ENCODE measurements around the gene TMEM87B. TPM values are rescaled to one million over a fixed set of nuclear protein-coding genes. Genes with fewer than 3 reads are reported as not detected.

TMEM87B gene
- total RNA-seq, 1 experiment from 2014 or later, result 10.5 TPM

DNA sequence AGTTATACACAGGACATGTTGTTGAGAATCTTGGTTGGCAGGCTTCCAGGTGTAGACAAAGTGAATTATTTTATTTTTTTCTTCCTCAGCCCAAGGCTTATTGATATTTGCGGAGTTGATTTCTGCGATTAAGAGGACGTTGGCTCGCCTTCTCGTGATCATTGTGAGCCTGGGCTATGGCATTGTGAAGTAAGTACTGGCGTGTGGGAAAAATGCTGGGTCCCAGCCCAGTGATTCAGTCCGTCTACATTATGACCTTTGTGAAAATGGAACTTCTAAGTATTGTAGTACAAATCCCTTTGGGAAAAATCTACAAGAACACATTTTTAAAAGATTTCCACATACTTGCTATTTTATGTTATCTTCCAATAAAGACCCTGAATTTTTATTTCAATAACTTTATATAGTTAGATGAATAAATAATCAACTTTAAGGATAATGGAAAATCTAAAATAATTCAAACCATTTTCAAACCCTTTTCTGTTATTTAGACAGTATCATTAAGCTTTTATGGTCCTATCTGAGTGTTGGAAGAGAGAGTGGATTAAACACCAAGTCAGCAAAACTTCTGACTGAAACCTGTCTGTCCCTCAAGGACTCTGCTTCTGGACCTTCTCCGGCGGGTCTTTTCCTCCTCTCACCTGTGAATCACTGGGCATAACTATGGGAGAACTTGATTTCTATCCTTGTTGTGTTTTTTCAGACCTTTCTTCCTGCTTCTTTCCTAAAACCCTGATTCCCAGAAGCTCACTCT lies 31.0 kb downstream of the TMEM87B start:
- Histone ChIP-seq H3K18ac (ENCODE audit: insufficient read length, low read depth, low read length) (no peak overlapping the region), H2BK120ac (ENCODE audit: low read depth, low read length, poor library complexity, severe bottlenecking) (no peak overlapping the region), H2AFZ (ENCODE audit: low read length) (no peak overlapping the region), H3K27me3 (ENCODE audit: insufficient read depth, low read length) (no peaks in the 10 kb centered on the region), H3K4ac (ENCODE audit: low read depth, low read length) (no peak overlapping the region), H3K9me3 (ENCODE audit: control insufficient read depth, low read depth, low read length) (no peaks in the 10 kb centered on the region), H3K23ac (ENCODE audit: insufficient read length, low read depth, low read length) (no peak overlapping the region), H3K4me1 (ENCODE audit: insufficient read depth, low read length) (no peaks in the 10 kb centered on the region), H2BK12ac (ENCODE audit: insufficient read length, low read depth, low read length) (no peak overlapping the region), H3T11ph (ENCODE audit: low read length) (no peak overlapping the region), H2AK5ac (ENCODE audit: insufficient read length, low read length) (no peak overlapping the region), H4K5ac (ENCODE audit: insufficient read length, low read depth, low read length) (no peak overlapping the region), H4K91ac (ENCODE audit: insufficient read length, low read depth, low read length) (no peak overlapping the region), H3K56ac (ENCODE audit: insufficient read length, low read depth, low read length) (no peak overlapping the region), H3K14ac (ENCODE audit: insufficient read depth, low read length) (no peak overlapping the region), H3K79me2 (ENCODE audit: insufficient read depth, low read length) (no peaks in the 10 kb centered on the region), H3K9ac (ENCODE audit: extremely low read depth, insufficient read length, low read length) (no peak overlapping the region), H3K23me2 (ENCODE audit: insufficient read length, low read depth, low read length, poor library complexity, severe bottlenecking) (no peaks in the 10 kb centered on the region), H3K27ac (ENCODE audit: insufficient read length, low read depth, low read length) (no peak overlapping the region), H2BK5ac (ENCODE audit: insufficient read length, low read length) (no peak overlapping the region), H2BK20ac (ENCODE audit: low read depth, low read length, poor library complexity, severe bottlenecking) (no peak overlapping the region), H2BK15ac (ENCODE audit: low read depth, low read length) (no peak overlapping the region), H4K20me1 (ENCODE audit: control insufficient read depth, insufficient read depth, insufficient read length) (no peaks in the 10 kb centered on the region), H3K4me2 (ENCODE audit: insufficient read depth, insufficient read length, low read length) (no peak overlapping the region), H3K79me1 (ENCODE audit: insufficient read depth, low read depth, low read length, poor library complexity, severe bottlenecking) (no peaks in the 10 kb centered on the region), H4K8ac (replicated peaks; ENCODE audit: insufficient read length, low read depth, low read length) (no peak overlapping the region)
- no CpG with 5 or more reads among the region's 9 CpGs for WGBS (ENCODE audit: extremely low coverage, insufficient read length, low lambda C conversion rate)
- DNase-seq, result no peak
- Mint-ChIP-seq H3K36me3 (ENCODE audit: insufficient read depth in 1 of 3, low read depth in 3 of 3) (peaks cover 0 to 39% (median 34%) of the 10 kb centered on the region in 3 experiments; a peak in 6 of 7 replicates), H3K27me3 (ENCODE audit: low read depth) (no peaks in the 10 kb centered on the region), H3K4me1 (no peaks in the 10 kb centered on the region), H3K4me3 (no peak overlapping the region), H3K9me3 (no peaks in the 10 kb centered on the region), H3K27ac (0 out of 7 replicates have a peak overlapping the region, but pooled peaks of 1 of the 3 experiments have one; percentile 20)
- TF ChIP-seq, protein P1, sequence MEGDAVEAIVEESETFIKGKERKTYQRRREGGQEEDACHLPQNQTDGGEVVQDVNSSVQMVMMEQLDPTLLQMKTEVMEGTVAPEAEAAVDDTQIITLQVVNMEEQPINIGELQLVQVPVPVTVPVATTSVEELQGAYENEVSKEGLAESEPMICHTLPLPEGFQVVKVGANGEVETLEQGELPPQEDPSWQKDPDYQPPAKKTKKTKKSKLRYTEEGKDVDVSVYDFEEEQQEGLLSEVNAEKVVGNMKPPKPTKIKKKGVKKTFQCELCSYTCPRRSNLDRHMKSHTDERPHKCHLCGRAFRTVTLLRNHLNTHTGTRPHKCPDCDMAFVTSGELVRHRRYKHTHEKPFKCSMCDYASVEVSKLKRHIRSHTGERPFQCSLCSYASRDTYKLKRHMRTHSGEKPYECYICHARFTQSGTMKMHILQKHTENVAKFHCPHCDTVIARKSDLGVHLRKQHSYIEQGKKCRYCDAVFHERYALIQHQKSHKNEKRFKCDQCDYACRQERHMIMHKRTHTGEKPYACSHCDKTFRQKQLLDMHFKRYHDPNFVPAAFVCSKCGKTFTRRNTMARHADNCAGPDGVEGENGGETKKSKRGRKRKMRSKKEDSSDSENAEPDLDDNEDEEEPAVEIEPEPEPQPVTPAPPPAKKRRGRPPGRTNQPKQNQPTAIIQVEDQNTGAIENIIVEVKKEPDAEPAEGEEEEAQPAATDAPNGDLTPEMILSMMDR (conservative IDR thresholded peaks at IDR 0.05), result no peak
